ENCODE measurements around the gene LFNG. TPM values are rescaled to one million over a fixed set of nuclear protein-coding genes. Genes with fewer than 3 reads are reported as not detected.

Gene LFNG
- total and polyA plus RNA-seq, 2 of the 13 experiments (the other 11 are each of a cell fraction or from before 2014, with no cell fraction given), result 0.44 to 1.5 TPM

DNA sequence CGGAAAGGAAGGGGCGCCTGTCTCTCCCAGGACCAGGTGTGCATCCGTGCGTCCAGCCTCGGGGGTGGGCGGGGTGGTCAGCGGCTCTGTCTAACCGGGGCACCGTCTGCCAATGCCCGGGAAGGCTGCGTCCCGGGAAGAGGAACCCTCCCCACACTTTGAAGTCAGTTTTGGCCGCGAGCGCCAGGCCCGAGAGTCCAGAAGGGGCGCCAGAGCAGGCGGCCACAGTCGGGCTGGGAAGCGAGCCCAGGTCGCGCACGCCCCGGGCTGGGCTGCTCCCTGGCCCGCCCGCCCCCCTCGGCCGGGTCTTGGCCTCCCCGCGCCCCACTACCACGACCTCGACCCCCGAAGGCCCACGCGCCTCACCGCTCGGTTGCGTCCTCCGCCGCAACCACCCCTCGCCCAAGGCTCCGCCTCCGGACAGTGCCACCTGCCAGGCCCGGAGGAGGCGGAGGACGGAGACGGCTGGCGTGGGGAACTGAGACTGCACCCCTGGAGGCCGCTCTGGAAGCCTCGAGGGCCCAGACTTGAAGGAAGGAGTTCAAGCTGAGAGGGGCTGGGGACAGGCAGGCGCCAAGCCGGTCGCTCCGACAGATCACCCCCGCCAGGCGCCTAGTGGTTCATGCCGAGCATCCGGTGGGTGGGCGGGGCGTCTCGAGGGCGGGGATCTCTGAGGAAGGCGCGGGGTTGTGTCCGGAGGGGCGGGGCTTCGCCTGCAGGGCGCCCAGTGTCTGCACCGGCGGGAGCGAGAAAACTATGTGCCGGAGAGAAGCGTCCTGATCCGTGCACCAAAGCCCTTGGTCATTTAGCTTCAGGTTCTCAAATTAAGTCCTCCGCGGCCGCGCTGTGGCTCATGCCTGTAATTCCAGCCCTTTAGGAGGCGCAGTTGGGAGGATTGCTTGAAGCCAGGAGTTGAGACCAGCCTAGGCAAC lies 35.8 kb downstream of the LFNG start, which contains the start of gene BRAT1 (continued):
- TF ChIP-seq NR2F2 (IDR thresholded peaks at IDR 0.05; ENCODE audit: borderline replicate concordance, low read depth), result no peak
- no peak for TF ChIP-seq NCOA2 (CRISPR knock-in tag; IDR thresholded peaks at IDR 0.05)
- TF ChIP-seq, protein P1, sequence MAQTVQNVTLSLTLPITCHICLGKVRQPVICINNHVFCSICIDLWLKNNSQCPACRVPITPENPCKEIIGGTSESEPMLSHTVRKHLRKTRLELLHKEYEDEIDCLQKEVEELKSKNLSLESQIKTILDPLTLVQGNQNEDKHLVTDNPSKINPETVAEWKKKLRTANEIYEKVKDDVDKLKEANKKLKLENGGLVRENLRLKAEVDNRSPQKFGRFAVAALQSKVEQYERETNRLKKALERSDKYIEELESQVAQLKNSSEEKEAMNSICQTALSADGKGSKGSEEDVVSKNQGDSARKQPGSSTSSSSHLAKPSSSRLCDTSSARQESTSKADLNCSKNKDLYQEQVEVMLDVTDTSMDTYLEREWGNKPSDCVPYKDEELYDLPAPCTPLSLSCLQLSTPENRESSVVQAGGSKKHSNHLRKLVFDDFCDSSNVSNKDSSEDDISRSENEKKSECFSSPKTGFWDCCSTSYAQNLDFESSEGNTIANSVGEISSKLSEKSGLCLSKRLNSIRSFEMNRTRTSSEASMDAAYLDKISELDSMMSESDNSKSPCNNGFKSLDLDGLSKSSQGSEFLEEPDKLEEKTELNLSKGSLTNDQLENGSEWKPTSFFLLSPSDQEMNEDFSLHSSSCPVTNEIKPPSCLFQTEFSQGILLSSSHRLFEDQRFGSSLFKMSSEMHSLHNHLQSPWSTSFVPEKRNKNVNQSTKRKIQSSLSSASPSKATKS (CRISPR knock-in tag; IDR thresholded peaks at IDR 0.05), result no peak
- TF ChIP-seq ZNF124 (CRISPR knock-in tag; IDR thresholded peaks at IDR 0.05), result no peak
- TF ChIP-seq RFX3 (CRISPR knock-in tag; IDR thresholded peaks at IDR 0.05), result no peak
- no peak for TF ChIP-seq ZNF33A (CRISPR knock-in tag; IDR thresholded peaks at IDR 0.05; ENCODE audit: borderline replicate concordance)
- TF ChIP-seq, protein P2, sequence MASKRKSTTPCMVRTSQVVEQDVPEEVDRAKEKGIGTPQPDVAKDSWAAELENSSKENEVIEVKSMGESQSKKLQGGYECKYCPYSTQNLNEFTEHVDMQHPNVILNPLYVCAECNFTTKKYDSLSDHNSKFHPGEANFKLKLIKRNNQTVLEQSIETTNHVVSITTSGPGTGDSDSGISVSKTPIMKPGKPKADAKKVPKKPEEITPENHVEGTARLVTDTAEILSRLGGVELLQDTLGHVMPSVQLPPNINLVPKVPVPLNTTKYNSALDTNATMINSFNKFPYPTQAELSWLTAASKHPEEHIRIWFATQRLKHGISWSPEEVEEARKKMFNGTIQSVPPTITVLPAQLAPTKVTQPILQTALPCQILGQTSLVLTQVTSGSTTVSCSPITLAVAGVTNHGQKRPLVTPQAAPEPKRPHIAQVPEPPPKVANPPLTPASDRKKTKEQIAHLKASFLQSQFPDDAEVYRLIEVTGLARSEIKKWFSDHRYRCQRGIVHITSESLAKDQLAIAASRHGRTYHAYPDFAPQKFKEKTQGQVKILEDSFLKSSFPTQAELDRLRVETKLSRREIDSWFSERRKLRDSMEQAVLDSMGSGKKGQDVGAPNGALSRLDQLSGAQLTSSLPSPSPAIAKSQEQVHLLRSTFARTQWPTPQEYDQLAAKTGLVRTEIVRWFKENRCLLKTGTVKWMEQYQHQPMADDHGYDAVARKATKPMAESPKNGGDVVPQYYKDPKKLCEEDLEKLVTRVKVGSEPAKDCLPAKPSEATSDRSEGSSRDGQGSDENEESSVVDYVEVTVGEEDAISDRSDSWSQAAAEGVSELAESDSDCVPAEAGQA (IDR thresholded peaks at IDR 0.05; ENCODE audit: low read depth), result no peak
- TF ChIP-seq, protein P2 (CRISPR knock-in tag; IDR thresholded peaks at IDR 0.05; ENCODE audit: borderline replicate concordance), result no peak
- peak; percentile 37; the same call in 1 of the 2 replicates for TF ChIP-seq BRD4 (CRISPR knock-in tag; IDR thresholded peaks at IDR 0.05)
- TF ChIP-seq ZNF317 (CRISPR knock-in tag; IDR thresholded peaks at IDR 0.05), result 0 out of 2 replicates have a peak, but pooled peaks have one; percentile 35
- TF ChIP-seq, protein P3, sequence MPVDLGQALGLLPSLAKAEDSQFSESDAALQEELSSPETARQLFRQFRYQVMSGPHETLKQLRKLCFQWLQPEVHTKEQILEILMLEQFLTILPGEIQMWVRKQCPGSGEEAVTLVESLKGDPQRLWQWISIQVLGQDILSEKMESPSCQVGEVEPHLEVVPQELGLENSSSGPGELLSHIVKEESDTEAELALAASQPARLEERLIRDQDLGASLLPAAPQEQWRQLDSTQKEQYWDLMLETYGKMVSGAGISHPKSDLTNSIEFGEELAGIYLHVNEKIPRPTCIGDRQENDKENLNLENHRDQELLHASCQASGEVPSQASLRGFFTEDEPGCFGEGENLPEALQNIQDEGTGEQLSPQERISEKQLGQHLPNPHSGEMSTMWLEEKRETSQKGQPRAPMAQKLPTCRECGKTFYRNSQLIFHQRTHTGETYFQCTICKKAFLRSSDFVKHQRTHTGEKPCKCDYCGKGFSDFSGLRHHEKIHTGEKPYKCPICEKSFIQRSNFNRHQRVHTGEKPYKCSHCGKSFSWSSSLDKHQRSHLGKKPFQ (CRISPR knock-in tag; IDR thresholded peaks at IDR 0.05; ENCODE audit: insufficient replicate concordance), result no peak
- TF ChIP-seq MIER3 (CRISPR knock-in tag; IDR thresholded peaks at IDR 0.05; ENCODE audit: borderline replicate concordance), result no peak
- TF ChIP-seq ZNF367 (CRISPR knock-in tag; IDR thresholded peaks at IDR 0.05; ENCODE audit: borderline replicate concordance), result no peak
- no peak for TF ChIP-seq KLF13 (CRISPR knock-in tag; IDR thresholded peaks at IDR 0.05)
- TF ChIP-seq, protein P4, sequence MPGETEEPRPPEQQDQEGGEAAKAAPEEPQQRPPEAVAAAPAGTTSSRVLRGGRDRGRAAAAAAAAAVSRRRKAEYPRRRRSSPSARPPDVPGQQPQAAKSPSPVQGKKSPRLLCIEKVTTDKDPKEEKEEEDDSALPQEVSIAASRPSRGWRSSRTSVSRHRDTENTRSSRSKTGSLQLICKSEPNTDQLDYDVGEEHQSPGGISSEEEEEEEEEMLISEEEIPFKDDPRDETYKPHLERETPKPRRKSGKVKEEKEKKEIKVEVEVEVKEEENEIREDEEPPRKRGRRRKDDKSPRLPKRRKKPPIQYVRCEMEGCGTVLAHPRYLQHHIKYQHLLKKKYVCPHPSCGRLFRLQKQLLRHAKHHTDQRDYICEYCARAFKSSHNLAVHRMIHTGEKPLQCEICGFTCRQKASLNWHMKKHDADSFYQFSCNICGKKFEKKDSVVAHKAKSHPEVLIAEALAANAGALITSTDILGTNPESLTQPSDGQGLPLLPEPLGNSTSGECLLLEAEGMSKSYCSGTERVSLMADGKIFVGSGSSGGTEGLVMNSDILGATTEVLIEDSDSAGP (CRISPR knock-in tag; IDR thresholded peaks at IDR 0.05; ENCODE audit: borderline replicate concordance), result peak; percentile 59

All from HepG2 (cell line).